Endodermal cell (in vitro differentiated cells): ENCODE results near the gene ISYNA1. TPM values are rescaled to one million over a fixed set of nuclear protein-coding genes. Genes with fewer than 3 reads are reported as not detected.

Experiments used
- DNase-seq: peaks from one replicate; pipeline ENCODE4 v3.0.0-alpha.2; 2017
- H3K27ac ChIP-seq: 2 replicates; pipeline ENCODE4 v1.5.1; 2013; ENCODE audit warnings: mild to moderate bottlenecking, low read depth, low read length, moderate library complexity
- H3K27me3 ChIP-seq: 2 replicates; pipeline ENCODE4 v1.6.1; 2013; ENCODE audit warnings: mild to moderate bottlenecking, low read length, moderate library complexity; ENCODE audit not compliant: insufficient read depth, control insufficient read depth, poor library complexity, severe bottlenecking
- H3K36me3 ChIP-seq: 2 replicates; pipeline ENCODE4 v1.7.0; 2013; ENCODE audit warnings: mild to moderate bottlenecking, low read length, moderate library complexity; ENCODE audit not compliant: control insufficient read depth, insufficient read depth
- H3K4me1 ChIP-seq: one replicate; pipeline ENCODE4 v1.7.0; 2013; ENCODE audit warnings: low read length; ENCODE audit not compliant: control insufficient read depth, insufficient read depth
- H3K4me3 ChIP-seq: 2 replicates; pipeline ENCODE4 v1.5.1; 2013; ENCODE audit warnings: mild to moderate bottlenecking, low read length, moderate library complexity
- H3K9ac ChIP-seq: 2 replicates; pipeline ENCODE4 v1.6.1; 2013; ENCODE audit warnings: mild to moderate bottlenecking, low read length, moderate library complexity; ENCODE audit not compliant: poor library complexity, severe bottlenecking; ENCODE audit errors: extremely low read depth
- H3K9me3 ChIP-seq: 2 replicates; pipeline ENCODE4 v1.6.1; 2013; ENCODE audit warnings: mild to moderate bottlenecking, low read length, moderate library complexity; ENCODE audit not compliant: control insufficient read depth
- H3K27ac Mint-ChIP-seq: 2 replicates; pipeline ENCODE4 v1.8.0; 2020; ENCODE audit warnings: mixed read lengths
- H3K27me3 Mint-ChIP-seq: 2 replicates; pipeline ENCODE4 v1.8.0; 2021; ENCODE audit warnings: mild to moderate bottlenecking, mixed read lengths; ENCODE audit not compliant: insufficient read depth
- H3K36me3 Mint-ChIP-seq: 2 replicates; pipeline ENCODE4 v1.8.0; 2020; ENCODE audit warnings: low read depth, mixed read lengths
- H3K4me1 Mint-ChIP-seq: 2 replicates; pipeline ENCODE4 v1.8.0; 2020; ENCODE audit warnings: mixed read lengths
- H3K4me3 Mint-ChIP-seq: 2 replicates; pipeline ENCODE4 v1.8.0; 2020; ENCODE audit warnings: mild to moderate bottlenecking, moderate library complexity, mixed read lengths
- H3K9me3 Mint-ChIP-seq: 2 replicates; pipeline ENCODE4 v1.8.0; 2020; ENCODE audit warnings: mild to moderate bottlenecking, mixed read lengths
- WGBS, 2 experiments: methylation state at CpG; one replicate each; pipeline versions ENCODE4 v1.1.5 to v1.1.7; 2013; ENCODE audit warnings: missing lambda C conversion rate in 2 of 2, mixed read lengths in 1 of 2; ENCODE audit not compliant: insufficient coverage in 1 of 2, insufficient read length in 1 of 2; 5-methylcytosine and 5-hydroxymethylcytosine counted together
- total RNA-seq, 2 donors: library from RNA; stranded (reverse); fragmentation: NEBNext Ultra II Directional in 1 of 2; extraction: Animal tissue kit (Norgen Biotek cat#: 25700) in 1 of 2; gene quantifications; 2 replicates in 1 of 2; 3 replicates in 1 of 2; pipeline ENCODE4 v1.2.1, GENCODE V29; 2021
- TF ChIP-seq, protein P1 (sequence below): fragments of 200-600 bp; sonication (generic); conservative IDR thresholded peaks from 2 replicates; pipeline ENCODE4 v1.5.0; 2021; ENCODE audit warnings: antibody characterized with exemption, mild to moderate bottlenecking

ISYNA1 gene
- total RNA-seq, 2 donors from 2014 or later, result 156 to 212 TPM

DNA sequence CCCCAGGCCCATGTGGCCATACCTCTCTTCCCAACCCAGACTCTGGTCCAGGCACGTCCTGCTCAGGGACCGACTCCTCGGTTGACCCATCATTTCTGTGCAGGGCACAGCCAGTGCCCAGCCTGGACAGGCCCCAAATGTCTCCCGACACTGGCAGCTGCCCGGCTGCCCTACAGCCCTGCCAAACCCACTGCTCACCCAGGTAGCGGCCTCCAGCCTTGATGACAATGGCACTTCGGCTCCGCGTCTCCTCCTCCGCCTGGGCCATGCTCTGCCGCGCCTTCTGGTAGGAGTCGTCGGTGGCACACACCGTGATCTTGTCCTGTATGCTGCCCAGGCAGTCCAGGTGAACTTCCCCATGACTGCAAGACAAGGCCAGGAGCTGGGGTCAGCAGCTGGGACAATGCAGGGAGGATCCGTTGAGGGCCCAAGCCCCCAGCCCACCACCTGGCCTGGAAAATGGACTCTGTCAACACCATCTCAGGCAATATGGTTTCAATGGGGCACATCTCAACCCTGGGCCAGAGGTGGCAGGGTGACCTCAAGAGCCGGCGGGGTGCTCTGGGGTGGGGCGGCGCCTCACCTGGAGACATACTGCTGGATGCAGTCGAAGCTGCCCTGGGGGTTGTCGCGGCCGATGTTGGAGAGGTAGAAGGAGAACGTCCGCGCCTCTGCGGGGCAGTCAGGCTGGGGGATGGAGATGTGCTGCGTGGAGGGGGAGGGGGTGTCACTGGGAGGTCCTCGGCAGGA, 27.5 kb upstream of the ISYNA1 start:
- H3K27me3 Mint-ChIP-seq, result no peaks in the 10 kb centered on the region
- H3K27ac Mint-ChIP-seq, result no peak overlapping the region

DNA sequence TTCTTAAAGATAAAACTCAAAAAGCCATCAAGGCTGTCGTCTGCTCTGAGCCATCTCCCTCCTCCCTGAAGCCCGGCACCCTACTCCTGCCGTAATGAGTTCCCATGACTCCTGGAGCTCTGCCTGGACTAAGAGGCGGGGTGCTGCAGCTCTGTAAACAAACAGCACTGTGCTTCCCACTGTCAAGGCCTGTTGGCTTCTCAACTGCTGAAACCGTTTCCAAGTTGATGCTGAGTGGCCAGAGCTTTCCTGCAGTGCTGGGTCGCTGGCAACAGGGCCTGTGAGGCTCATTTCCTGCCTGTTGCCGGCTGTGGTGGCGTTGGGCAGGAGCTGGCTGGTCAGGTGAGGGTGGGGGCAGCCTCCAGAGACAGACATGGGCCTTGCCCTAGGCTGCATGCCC, 26.7 kb upstream of the ISYNA1 start:
- Mint-ChIP-seq H3K36me3 (peaks cover 35% of the 10 kb centered on the region), H3K4me1 (peaks cover 5% of the 10 kb centered on the region), H3K9me3 (no peaks in the 10 kb centered on the region), H3K4me3 (no peak overlapping the region), H3K27me3 (no peaks in the 10 kb centered on the region), H3K27ac (no peak overlapping the region)
- no peaks in the 10 kb centered on the region for H3K4me1 ChIP-seq
- DNase-seq, result no peak
- H3K9me3 ChIP-seq, result no peaks in the 10 kb centered on the region
- H3K27me3 ChIP-seq, result no peaks in the 10 kb centered on the region
- peaks cover 11% of the 10 kb centered on the region for H3K36me3 ChIP-seq
- TF ChIP-seq, protein P1, sequence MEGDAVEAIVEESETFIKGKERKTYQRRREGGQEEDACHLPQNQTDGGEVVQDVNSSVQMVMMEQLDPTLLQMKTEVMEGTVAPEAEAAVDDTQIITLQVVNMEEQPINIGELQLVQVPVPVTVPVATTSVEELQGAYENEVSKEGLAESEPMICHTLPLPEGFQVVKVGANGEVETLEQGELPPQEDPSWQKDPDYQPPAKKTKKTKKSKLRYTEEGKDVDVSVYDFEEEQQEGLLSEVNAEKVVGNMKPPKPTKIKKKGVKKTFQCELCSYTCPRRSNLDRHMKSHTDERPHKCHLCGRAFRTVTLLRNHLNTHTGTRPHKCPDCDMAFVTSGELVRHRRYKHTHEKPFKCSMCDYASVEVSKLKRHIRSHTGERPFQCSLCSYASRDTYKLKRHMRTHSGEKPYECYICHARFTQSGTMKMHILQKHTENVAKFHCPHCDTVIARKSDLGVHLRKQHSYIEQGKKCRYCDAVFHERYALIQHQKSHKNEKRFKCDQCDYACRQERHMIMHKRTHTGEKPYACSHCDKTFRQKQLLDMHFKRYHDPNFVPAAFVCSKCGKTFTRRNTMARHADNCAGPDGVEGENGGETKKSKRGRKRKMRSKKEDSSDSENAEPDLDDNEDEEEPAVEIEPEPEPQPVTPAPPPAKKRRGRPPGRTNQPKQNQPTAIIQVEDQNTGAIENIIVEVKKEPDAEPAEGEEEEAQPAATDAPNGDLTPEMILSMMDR, result no peak
- H3K27ac ChIP-seq, result peak overlapping the region; percentile 49
- no peak overlapping the region for H3K9ac ChIP-seq
- H3K4me3 ChIP-seq, result no peak overlapping the region
- 83 to 87% methylated on average over 7 to 8 of the region's 8 CpGs for WGBS, 2 experiments

More for the DNA sequence above, 27.5 kb upstream of the ISYNA1 start:
- DNase-seq, result no peak
- TF ChIP-seq, protein P1, result no peak
- Histone ChIP-seq H3K9me3 (no peaks in the 10 kb centered on the region), H3K4me3 (no peak overlapping the region), H3K27ac (no peak overlapping the region), H3K27me3 (no peaks in the 10 kb centered on the region), H3K4me1 (no peaks in the 10 kb centered on the region), H3K9ac (no peak overlapping the region), H3K36me3 (peaks cover 11% of the 10 kb centered on the region)
- no peak overlapping the region for H3K4me3 Mint-ChIP-seq
- peaks cover 8% of the 10 kb centered on the region for H3K4me1 Mint-ChIP-seq
- 97 to 100% methylated on average over 11 to 29 of the region's 30 CpGs for WGBS, 2 experiments
- H3K9me3 Mint-ChIP-seq, result no peaks in the 10 kb centered on the region
- H3K36me3 Mint-ChIP-seq, result peaks cover 31% of the 10 kb centered on the region

DNA sequence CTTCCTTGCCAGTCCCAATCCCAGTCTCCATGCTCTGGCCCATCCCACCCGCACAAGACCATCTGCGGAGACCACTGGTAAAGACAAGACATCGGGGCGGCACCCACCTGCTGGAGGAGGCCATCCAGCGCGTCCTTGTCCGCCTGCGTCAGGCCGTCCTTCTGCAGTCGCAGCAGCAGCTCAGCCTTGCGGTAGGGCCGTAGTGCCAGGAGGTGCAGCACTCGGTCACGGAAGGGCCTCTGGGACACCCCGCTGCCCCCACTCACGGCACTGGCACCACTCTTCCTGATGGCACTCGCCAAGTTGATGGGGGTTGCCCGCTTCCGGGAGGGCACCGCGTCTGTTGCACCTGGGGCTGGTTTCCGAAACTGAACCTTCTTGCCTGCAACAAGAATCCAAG, 23.5 kb upstream of the ISYNA1 start:
- no peaks in the 10 kb centered on the region for H3K9me3 Mint-ChIP-seq
- Histone ChIP-seq H3K4me3 (no peak overlapping the region), H3K4me1 (no peaks in the 10 kb centered on the region), H3K9ac (no peak overlapping the region), H3K9me3 (no peaks in the 10 kb centered on the region), H3K27me3 (no peaks in the 10 kb centered on the region), H3K36me3 (peaks cover 11% of the 10 kb centered on the region), H3K27ac (no peak overlapping the region)
- H3K36me3 Mint-ChIP-seq, result peaks cover 47% of the 10 kb centered on the region
- 93 to 98% methylated on average over 22 of the region's 22 CpGs for WGBS, 2 experiments
- H3K27me3 Mint-ChIP-seq, result no peaks in the 10 kb centered on the region
- TF ChIP-seq, protein P1, result no peak
- H3K4me1 Mint-ChIP-seq, result no peaks in the 10 kb centered on the region
- DNase-seq, result no peak
- no peak overlapping the region for H3K4me3 Mint-ChIP-seq
- no peak overlapping the region for H3K27ac Mint-ChIP-seq
